Aorta (tissue), 5 donors: ENCODE results near the gene DOK1. TPM values are rescaled to one million over a fixed set of nuclear protein-coding genes. Genes with fewer than 3 reads are reported as not detected.
A peak's percentile ranks its signal among the peaks of the same experiment; 100 is the strongest.

Source experiments
- ATAC-seq: fragments of 200-7000 bp; cut with Tn5 transposase; one replicate; pipeline ENCODE4 v1.9.1; 2022; ENCODE audit warnings: moderate library complexity; ENCODE audit not compliant: low FRiP score
- DNase-seq, 2 donors: peaks; one replicate each; pipeline ENCODE4 v3.0.0-alpha.2; 2020
- H3K27ac ChIP-seq, 2 donors: one replicate each; pipeline ENCODE4 v1.5.1; 2013; ENCODE audit warnings: low read length in 2 of 2, mild to moderate bottlenecking in 2 of 2, moderate library complexity in 2 of 2, control low read depth in 1 of 2, inconsistent platforms in 1 of 2, low read depth in 1 of 2
- H3K27me3 ChIP-seq, 2 donors: one replicate each; pipeline ENCODE4 v1.6.1; 2013; ENCODE audit warnings: control low read depth in 1 of 2, low read length in 1 of 2, mild to moderate bottlenecking in 1 of 2, moderate library complexity in 1 of 2; ENCODE audit not compliant: insufficient read depth in 2 of 2, control insufficient read depth in 1 of 2
- H3K36me3 ChIP-seq, 2 donors: one replicate each; pipeline ENCODE4 v1.6.1; 2013; ENCODE audit warnings: control low read depth in 1 of 2, low read length in 1 of 2, mild to moderate bottlenecking in 1 of 2; ENCODE audit not compliant: insufficient read depth in 2 of 2, control insufficient read depth in 1 of 2
- H3K4me1 ChIP-seq, 2 donors: one replicate each; pipeline ENCODE4 v1.6.1; 2013; ENCODE audit warnings: low read length in 2 of 2, control low read depth in 1 of 2, mild to moderate bottlenecking in 1 of 2, moderate library complexity in 1 of 2; ENCODE audit not compliant: insufficient read depth in 2 of 2, control insufficient read depth in 1 of 2
- H3K4me3 ChIP-seq, 2 donors: one replicate each; pipeline ENCODE4 v1.5.1; 2013; ENCODE audit warnings: low read length in 2 of 2, control low read depth in 1 of 2, mild to moderate bottlenecking in 1 of 2
- H3K9me3 ChIP-seq: one replicate; pipeline ENCODE4 v1.6.1; 2013; ENCODE audit warnings: mild to moderate bottlenecking, low read length; ENCODE audit not compliant: control insufficient read depth
- WGBS, 2 donors: extraction: QIAGEN DNeasy Blood & Tissue Kit; methylation state at CpG; one replicate each; pipeline ENCODE4 v1.1.7; 2013; 5-methylcytosine and 5-hydroxymethylcytosine counted together
- intact Hi-C, 2 donors: fragments of 100-400 bp; cut with DNase I; formaldehyde crosslinking; loops; one replicate each; pipeline versions ENCODE4 v1.14.2 to v1.15.0; 2022
- polyA plus RNA-seq, 2 donors: library from polyadenylated mRNA; stranded (reverse); fragments of 200-250 nt; gene quantifications; one replicate each; pipeline ENCODE4 v1.2.3, GENCODE V29; 2013
- total RNA-seq, 2 donors: library from RNA; stranded (reverse); fragmentation: NEBNext Ultra II Directional; extraction: Animal tissue kit (Norgen Biotek cat#: 25700); gene quantifications; one replicate each; pipeline ENCODE4 v1.2.1, GENCODE V29; 2021
- donor health status: healthy with polysubstance abuse.
- donor health status: Bipolar disorder and iron deficiency.
- donor health status: DM: no; HTN: no; CAD: no.
- donor health status: DM: no; HTN: no; CAD: no.
- donor health status: DM: yes; HTN: yes; CAD: no.

Gene DOK1
- total and polyA plus RNA-seq, 4 donors: 14.9 to 19.6 (median 17.3) TPM

GRCh38 chr2:74512744-74513604 lies 41.5 kb upstream of the DOK1 start:
- H3K4me1 ChIP-seq: no peaks in the 10 kb centered on the region
- no peaks in the 10 kb centered on the region for H3K36me3 ChIP-seq
- no peak for ATAC-seq
- H3K9me3 ChIP-seq: no peaks in the 10 kb centered on the region
- no peak overlapping the region for H3K27ac ChIP-seq
- H3K27me3 ChIP-seq: no peaks in the 10 kb centered on the region
- intact Hi-C loops: no loop called here
- 8% methylated on average over 26 to 36 of the region's 36 CpGs for WGBS, 2 donors
- H3K4me3 ChIP-seq: no peak overlapping the region
- no peak for DNase-seq

- 6% methylated on average over 49 to 52 of the region's 52 CpGs for WGBS, 2 donors
- Histone ChIP-seq H3K4me1 (no peaks in the 10 kb centered on the region), H3K4me3 (no peak overlapping the region), H3K36me3 (no peaks in the 10 kb centered on the region), H3K9me3 (no peaks in the 10 kb centered on the region), H3K27ac (no peak overlapping the region), H3K27me3 (no peaks in the 10 kb centered on the region)
- intact Hi-C loops: no loop called here
- DNase-seq (peak in 1 of 2 donors; percentile 72), ATAC-seq (no peak)
These were observed 40.7 kb upstream of the DOK1 start for GRCh38 chr2:74513605-74514367.

- 3 to 5% methylated on average over 52 to 82 of the region's 82 CpGs for WGBS, 2 donors
- H3K27ac ChIP-seq: no peak within 1 kb of the TSS
- intact Hi-C loops: no loop called here
- H3K36me3 ChIP-seq: no peaks in the 10 kb centered on the region
- DNase-seq (no peak), ATAC-seq (no peak)
- H3K9me3 ChIP-seq: no peaks in the 10 kb centered on the region
- H3K4me1 ChIP-seq: no peaks in the 10 kb centered on the region
- H3K4me3 ChIP-seq: no peak within 1 kb of the TSS
- no peaks in the 10 kb centered on the region for H3K27me3 ChIP-seq
These were observed 39.9 kb upstream of the DOK1 start, which contains the start of gene TLX2 for GRCh38 chr2:74514368-74515270. Gene TLX2, plus strand, starts transcription at chr2:74514450. Its CDS starts 357 bp downstream, at chr2:74514807.

- DNase-seq (no peak), ATAC-seq (no peak)
- Histone ChIP-seq H3K36me3 (no peaks in the 10 kb centered on the region), H3K4me1 (no peaks in the 10 kb centered on the region), H3K4me3 (no peak overlapping the region), H3K27ac (no peak overlapping the region), H3K9me3 (no peaks in the 10 kb centered on the region), H3K27me3 (peaks cover 0 to 3% of the 10 kb centered on the region in 2 donors)
- WGBS, 2 donors: 4 to 6% methylated on average over 53 to 60 of the region's 60 CpGs
- intact Hi-C loops: no loop called here
These were observed 39.1 kb upstream of the DOK1 start for GRCh38 chr2:74515271-74515980.

DNA sequence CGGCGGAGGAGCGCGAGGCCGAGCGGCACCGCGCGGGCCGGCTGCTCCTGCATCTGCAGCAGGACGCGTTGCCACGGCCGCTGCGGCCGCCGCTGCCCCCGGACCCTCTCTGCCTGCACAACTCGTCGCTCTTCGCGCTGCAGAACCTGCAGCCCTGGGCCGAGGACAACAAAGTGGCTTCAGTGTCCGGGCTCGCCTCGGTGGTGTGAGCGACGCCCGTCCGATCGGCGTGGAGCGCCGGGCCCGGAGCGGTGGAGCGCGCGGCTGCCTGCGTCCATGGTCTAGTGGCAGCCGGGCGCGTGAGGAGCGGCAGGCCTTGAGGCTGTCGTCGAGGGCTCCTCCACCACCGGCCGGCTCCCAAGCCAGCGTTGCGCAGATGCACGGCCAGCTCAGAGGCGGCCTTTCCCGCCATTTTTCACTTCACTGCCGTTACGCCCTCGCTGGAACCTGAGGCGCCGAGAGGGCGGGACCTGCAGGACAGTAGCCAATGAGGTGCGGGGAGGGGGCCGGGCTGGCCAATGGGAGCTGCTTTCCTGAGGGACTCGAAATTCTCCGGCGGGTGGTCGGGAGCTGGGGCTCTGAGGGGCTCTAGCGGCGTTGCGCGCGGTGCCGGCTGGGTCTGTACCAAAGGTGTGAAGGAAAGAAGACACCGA lies 38.4 kb upstream of the DOK1 start:
- Histone ChIP-seq H3K27ac (no peak overlapping the region), H3K9me3 (no peaks in the 10 kb centered on the region), H3K27me3 (peaks cover 0 to 3% of the 10 kb centered on the region in 2 donors), H3K4me1 (no peaks in the 10 kb centered on the region), H3K4me3 (no peak overlapping the region), H3K36me3 (no peaks in the 10 kb centered on the region)
- DNase-seq: peak; percentile 78 to 84
- ATAC-seq: peak; percentile 42
- 2 to 3% methylated on average over 67 to 72 of the region's 72 CpGs for WGBS, 2 donors
- intact Hi-C loops: no loop called here

DNA sequence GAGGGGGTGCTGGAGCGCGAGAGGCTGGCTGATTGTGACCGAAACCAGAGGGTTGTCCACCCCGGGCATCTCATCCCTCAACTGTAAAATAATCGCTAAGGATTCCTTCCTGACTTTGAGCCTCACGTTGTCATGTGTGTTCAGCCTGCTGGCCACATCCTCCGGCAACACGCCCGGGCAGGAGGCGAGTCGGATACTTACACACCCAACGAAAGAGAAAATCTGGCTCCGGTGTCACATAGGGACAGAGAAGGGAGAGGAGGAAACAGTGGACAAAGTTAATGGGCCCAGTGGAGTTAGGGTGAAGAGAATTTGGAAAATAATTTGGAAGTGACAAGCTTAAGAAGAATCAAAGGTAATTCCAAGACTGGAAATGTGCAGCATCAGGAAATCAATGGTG lies 37.9 kb upstream of the DOK1 start:
- ATAC-seq (no peak), DNase-seq (no peak)
- intact Hi-C loops: no loop called here
- no peak overlapping the region for H3K4me3 ChIP-seq
- no peaks in the 10 kb centered on the region for H3K4me1 ChIP-seq
- H3K36me3 ChIP-seq: no peaks in the 10 kb centered on the region
- WGBS, 2 donors: 64 to 65% methylated on average over 13 of the region's 13 CpGs
- peaks cover 0 to 3% of the 10 kb centered on the region in 2 donors for H3K27me3 ChIP-seq
- no peak overlapping the region for H3K27ac ChIP-seq
- no peaks in the 10 kb centered on the region for H3K9me3 ChIP-seq

DNA sequence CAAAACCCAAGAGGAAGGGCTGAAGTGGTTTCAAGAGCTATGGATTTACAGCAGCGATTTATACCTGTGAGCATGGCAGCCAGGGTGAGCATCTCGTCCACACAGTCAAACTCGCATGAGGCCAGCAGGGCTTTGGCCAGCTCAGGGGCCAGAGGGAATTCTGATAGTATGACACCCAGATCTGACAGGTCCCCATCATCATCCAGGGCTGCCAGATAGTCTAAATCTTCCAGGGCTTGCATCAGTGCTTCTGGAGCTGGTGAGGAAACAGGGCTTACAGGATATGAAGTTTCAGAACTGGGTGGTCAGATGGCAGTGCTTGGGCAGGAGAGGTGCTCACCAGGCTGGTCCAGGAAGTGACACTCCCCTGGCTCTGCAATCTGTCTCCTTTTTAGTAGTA lies 32.0 kb upstream of the DOK1 start:
- H3K9me3 ChIP-seq: no peaks in the 10 kb centered on the region
- WGBS, 2 donors: 71 to 72% methylated on average over 3 of the region's 3 CpGs
- intact Hi-C loops: no loop called here
- ATAC-seq (no peak), DNase-seq (no peak)
- H3K4me3 ChIP-seq: no peak overlapping the region
- peaks cover 0 to 5% of the 10 kb centered on the region in 2 donors for H3K36me3 ChIP-seq
- H3K27ac ChIP-seq: no peak overlapping the region
- no peaks in the 10 kb centered on the region for H3K4me1 ChIP-seq
- peaks cover 0 to 3% of the 10 kb centered on the region in 2 donors for H3K27me3 ChIP-seq
